Measurements from ENCODE around the gene PTPRD. TPM values are rescaled to one million over a fixed set of nuclear protein-coding genes. Genes with fewer than 3 reads are reported as not detected.
"Not testable (repeated sequence)": the region's sequence is repeated elsewhere in the genome, so short reads cannot be mapped to it uniquely, and the experiment has no call there.

PTPRD gene
- total and polyA plus RNA-seq, 9 donors = 45.2 to 104 (median 80.0) TPM

DNA sequence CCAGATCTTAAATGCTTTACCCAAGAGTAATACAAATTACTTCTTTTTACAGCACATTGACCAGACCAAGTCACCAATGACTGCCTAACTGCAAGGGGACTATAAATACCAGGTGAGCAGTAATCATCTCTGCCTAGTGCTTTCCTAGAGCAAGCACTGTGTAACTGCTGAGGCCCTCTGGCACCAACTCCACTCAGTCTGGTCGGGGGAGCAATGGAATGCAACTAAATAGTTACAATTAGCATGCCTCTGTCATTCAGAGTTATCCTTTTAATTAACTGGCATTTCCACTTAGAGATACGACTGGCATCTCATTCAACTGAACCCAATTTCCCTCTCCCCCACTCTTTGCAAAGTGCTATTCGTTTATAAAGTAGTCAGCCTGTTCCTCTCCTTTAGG lies 1504.2 kb downstream of the PTPRD start:
- Histone ChIP-seq H3K4me1 (ENCODE audit: control insufficient read depth, insufficient read depth, low read length) (no peaks in the 10 kb centered on the region), H3K27ac (ENCODE audit: low read length) (no peak overlapping the region), H3K4me3 (ENCODE audit: low read length) (no peak overlapping the region), H3K27me3 (ENCODE audit: control insufficient read depth, insufficient read depth, low read length) (no peaks in the 10 kb centered on the region), H3K36me3 (ENCODE audit: control insufficient read depth, insufficient read depth, low read length) (no peaks in the 10 kb centered on the region), H3K9me3 (replicated peaks; ENCODE audit: control insufficient read depth, low read depth, low read length) (no peaks in the 10 kb centered on the region)
- WGBS (ENCODE audit: insufficient coverage) = 10% methylated on average over 1 of the region's 3 CpGs
- DNase-seq = no peak

DNA sequence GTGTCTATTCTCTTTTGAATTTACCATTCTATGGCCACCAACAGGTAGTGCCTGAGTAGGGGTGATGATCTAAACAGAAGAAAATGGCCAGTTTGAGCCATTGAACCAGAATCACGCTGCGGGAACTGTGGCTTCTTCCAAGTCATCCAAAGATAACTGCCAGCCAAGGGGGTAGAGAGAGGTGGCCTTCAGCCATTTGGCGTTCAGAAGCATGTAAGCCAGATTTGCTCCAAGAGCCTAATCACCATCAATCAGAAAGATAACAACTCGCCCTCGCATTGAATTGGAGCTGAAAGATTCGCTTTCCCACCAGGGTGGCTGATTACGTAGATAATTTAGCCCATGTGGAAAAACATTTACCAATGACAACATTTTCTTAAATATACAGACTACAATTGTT lies 1510.5 kb downstream of the PTPRD start:
- Histone ChIP-seq H3K4me3 (ENCODE audit: low read length) (no peak overlapping the region), H3K36me3 (ENCODE audit: control insufficient read depth, insufficient read depth, low read length) (no peaks in the 10 kb centered on the region), H3K9me3 (replicated peaks; ENCODE audit: control insufficient read depth, low read depth, low read length) (no peaks in the 10 kb centered on the region), H3K4me1 (ENCODE audit: control insufficient read depth, insufficient read depth, low read length) (no peaks in the 10 kb centered on the region), H3K27ac (ENCODE audit: low read length) (no peak overlapping the region), H3K27me3 (ENCODE audit: control insufficient read depth, insufficient read depth, low read length) (no peaks in the 10 kb centered on the region)
- no peak for DNase-seq
- WGBS (ENCODE audit: insufficient coverage) = no CpG with 5 or more reads among the region's 7 CpGs

GRCh38 chr9:9100070-9100469 lies 1512.7 kb downstream of the PTPRD start:
- Histone ChIP-seq H3K27me3 (ENCODE audit: control insufficient read depth, insufficient read depth, low read length) (no peaks in the 10 kb centered on the region), H3K4me3 (ENCODE audit: low read length) (no peak overlapping the region), H3K36me3 (ENCODE audit: control insufficient read depth, insufficient read depth, low read length) (no peaks in the 10 kb centered on the region), H3K9me3 (replicated peaks; ENCODE audit: control insufficient read depth, low read depth, low read length) (no peaks in the 10 kb centered on the region), H3K4me1 (ENCODE audit: control insufficient read depth, insufficient read depth, low read length) (no peaks in the 10 kb centered on the region), H3K27ac (ENCODE audit: low read length) (no peak overlapping the region)
- DNase-seq = no peak

DNA sequence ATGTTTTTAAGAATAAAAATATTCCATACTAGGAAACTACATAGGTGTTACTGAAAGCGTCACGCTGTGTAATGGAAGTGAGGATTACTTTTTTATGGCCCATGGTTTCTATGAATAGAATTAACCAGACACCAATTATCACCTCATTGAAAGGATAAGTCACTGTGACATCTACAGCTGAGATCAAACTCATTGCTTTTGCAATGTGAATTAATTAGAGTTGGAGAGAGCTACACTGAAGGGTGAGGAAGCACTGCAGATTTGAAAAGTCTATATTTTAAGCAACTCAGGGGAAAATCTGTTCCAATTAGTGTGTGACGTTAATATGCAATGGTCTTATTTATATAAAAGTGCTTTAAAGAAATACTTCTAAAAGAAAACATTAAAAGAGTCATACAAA lies 1513.2 kb downstream of the PTPRD start:
- Histone ChIP-seq H3K36me3 (ENCODE audit: control insufficient read depth, insufficient read depth, low read length) (no peaks in the 10 kb centered on the region), H3K4me1 (ENCODE audit: control insufficient read depth, insufficient read depth, low read length) (no peaks in the 10 kb centered on the region), H3K27me3 (ENCODE audit: control insufficient read depth, insufficient read depth, low read length) (no peaks in the 10 kb centered on the region), H3K4me3 (ENCODE audit: low read length) (no peak overlapping the region), H3K9me3 (replicated peaks; ENCODE audit: control insufficient read depth, low read depth, low read length) (no peaks in the 10 kb centered on the region), H3K27ac (ENCODE audit: low read length) (no peak overlapping the region)
- DNase-seq = no peak
- no CpG with 5 or more reads among the region's 3 CpGs for WGBS (ENCODE audit: insufficient coverage)

- H3K4me1 ChIP-seq (ENCODE audit: control insufficient read depth, insufficient read depth, low read length); DNase-seq; H3K27ac ChIP-seq (ENCODE audit: low read length); H3K27me3 ChIP-seq (ENCODE audit: control insufficient read depth, insufficient read depth, low read length); H3K9me3 ChIP-seq (replicated peaks; ENCODE audit: control insufficient read depth, low read depth, low read length); H3K4me3 ChIP-seq (ENCODE audit: low read length); H3K36me3 ChIP-seq (ENCODE audit: control insufficient read depth, insufficient read depth, low read length): not testable (repeated sequence)
- WGBS (ENCODE audit: insufficient coverage) = no CpG with 5 or more reads among the region's 6 CpGs
Observed at GRCh38 chr9:9097254-9097653, 1515.5 kb downstream of the PTPRD start.

DNA sequence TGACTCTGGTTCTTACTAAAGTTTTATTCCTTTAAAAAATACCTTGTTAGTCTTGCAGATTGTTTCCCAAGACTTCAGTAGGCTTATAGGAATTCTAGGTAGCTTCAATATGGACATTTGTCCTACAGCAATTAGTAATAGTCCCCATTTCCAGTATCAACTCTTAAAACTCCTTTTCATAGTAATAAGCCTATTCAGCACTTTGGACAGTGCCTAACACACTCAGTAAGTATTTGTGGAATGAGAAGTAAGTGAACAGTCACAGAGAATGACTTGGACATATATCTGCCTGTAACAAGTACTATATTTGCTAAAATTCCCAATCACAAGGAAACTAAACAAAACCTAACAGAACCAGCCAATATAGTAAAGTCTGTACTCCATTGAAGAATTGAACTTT lies 1521.4 kb downstream of the PTPRD start:
- peak; percentile 42 for DNase-seq

GRCh38 chr9:9079473-9079872 lies 1533.3 kb downstream of the PTPRD start:
- Histone ChIP-seq H3K4me1 (ENCODE audit: control insufficient read depth, insufficient read depth, low read length) (no peaks in the 10 kb centered on the region), H3K9me3 (replicated peaks; ENCODE audit: control insufficient read depth, low read depth, low read length) (peaks cover 3% of the 10 kb centered on the region), H3K27ac (ENCODE audit: low read length) (no peak overlapping the region), H3K27me3 (ENCODE audit: control insufficient read depth, insufficient read depth, low read length) (no peaks in the 10 kb centered on the region), H3K4me3 (ENCODE audit: low read length) (no peak overlapping the region), H3K36me3 (ENCODE audit: control insufficient read depth, insufficient read depth, low read length) (no peaks in the 10 kb centered on the region)
- WGBS (ENCODE audit: insufficient coverage) = 0% methylated on average over 1 of the region's 2 CpGs
- peak; percentile 2 for DNase-seq

More for the DNA sequence above, 1521.4 kb downstream of the PTPRD start:
- Histone ChIP-seq H3K4me1 (ENCODE audit: control insufficient read depth, insufficient read depth, low read length) (no peaks in the 10 kb centered on the region), H3K9me3 (replicated peaks; ENCODE audit: control insufficient read depth, low read depth, low read length) (no peaks in the 10 kb centered on the region), H3K27ac (ENCODE audit: low read length) (no peak overlapping the region), H3K36me3 (ENCODE audit: control insufficient read depth, insufficient read depth, low read length) (no peaks in the 10 kb centered on the region), H3K27me3 (ENCODE audit: control insufficient read depth, insufficient read depth, low read length) (no peaks in the 10 kb centered on the region), H3K4me3 (ENCODE audit: low read length) (no peak overlapping the region)

DNA sequence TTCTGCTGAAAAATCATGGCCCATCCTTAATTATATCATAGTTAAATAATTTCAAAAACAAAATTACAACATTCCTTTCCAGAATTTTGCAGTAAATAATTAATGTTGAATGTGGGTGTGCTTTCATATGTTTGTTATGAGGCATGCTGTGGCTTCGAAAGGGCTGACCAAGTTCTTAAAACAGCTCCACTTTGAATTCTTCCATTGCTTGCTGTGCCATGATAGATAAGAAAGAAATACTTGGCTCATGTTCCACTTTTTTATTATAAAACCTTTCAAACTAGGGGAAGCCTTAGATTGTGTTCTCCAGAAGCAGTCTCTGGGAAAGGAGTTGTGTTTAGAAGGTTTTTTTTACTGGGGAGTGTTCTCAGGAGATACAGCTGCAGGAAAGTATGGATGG lies 1534.5 kb downstream of the PTPRD start:
- no peak for DNase-seq
- no peak overlapping the region for H3K4me3 ChIP-seq (ENCODE audit: low read length)
- no peak overlapping the region for H3K27ac ChIP-seq (ENCODE audit: low read length)
- no CpG with 5 or more reads among the region's 1 CpG for WGBS (ENCODE audit: insufficient coverage)
- H3K36me3 ChIP-seq (ENCODE audit: control insufficient read depth, insufficient read depth, low read length) = no peaks in the 10 kb centered on the region
- H3K27me3 ChIP-seq (ENCODE audit: control insufficient read depth, insufficient read depth, low read length) = no peaks in the 10 kb centered on the region
- peaks cover 3% of the 10 kb centered on the region for H3K9me3 ChIP-seq (replicated peaks; ENCODE audit: control insufficient read depth, low read depth, low read length)
- H3K4me1 ChIP-seq (ENCODE audit: control insufficient read depth, insufficient read depth, low read length) = no peaks in the 10 kb centered on the region

- H3K9me3 ChIP-seq (replicated peaks; ENCODE audit: control insufficient read depth, low read depth, low read length) = no peaks in the 10 kb centered on the region
- WGBS (ENCODE audit: insufficient coverage) = 0% methylated on average over 1 of the region's 2 CpGs
- DNase-seq = no peak
- H3K36me3 ChIP-seq (ENCODE audit: control insufficient read depth, insufficient read depth, low read length) = no peaks in the 10 kb centered on the region
- no peaks in the 10 kb centered on the region for H3K27me3 ChIP-seq (ENCODE audit: control insufficient read depth, insufficient read depth, low read length)
- H3K27ac ChIP-seq (ENCODE audit: low read length) = no peak overlapping the region
- no peak overlapping the region for H3K4me3 ChIP-seq (ENCODE audit: low read length)
- no peaks in the 10 kb centered on the region for H3K4me1 ChIP-seq (ENCODE audit: control insufficient read depth, insufficient read depth, low read length)
Observed at GRCh38 chr9:9061627-9062026, 1551.2 kb downstream of the PTPRD start.

GRCh38 chr9:9054354-9054992 lies 1558.3 kb downstream of the PTPRD start:
- H3K27ac ChIP-seq (ENCODE audit: low read length) = no peak overlapping the region
- H3K4me1 ChIP-seq (ENCODE audit: control insufficient read depth, insufficient read depth, low read length) = no peaks in the 10 kb centered on the region
- WGBS (ENCODE audit: insufficient coverage) = no CpG with 5 or more reads among the region's 3 CpGs
- no peaks in the 10 kb centered on the region for H3K9me3 ChIP-seq (replicated peaks; ENCODE audit: control insufficient read depth, low read depth, low read length)
- no peak overlapping the region for H3K4me3 ChIP-seq (ENCODE audit: low read length)
- H3K36me3 ChIP-seq (ENCODE audit: control insufficient read depth, insufficient read depth, low read length) = no peaks in the 10 kb centered on the region
- DNase-seq = no peak
- H3K27me3 ChIP-seq (ENCODE audit: control insufficient read depth, insufficient read depth, low read length) = no peaks in the 10 kb centered on the region

- Histone ChIP-seq H3K9me3 (replicated peaks; ENCODE audit: control insufficient read depth, low read depth, low read length) (no peaks in the 10 kb centered on the region), H3K36me3 (ENCODE audit: control insufficient read depth, insufficient read depth, low read length) (no peaks in the 10 kb centered on the region), H3K27me3 (ENCODE audit: control insufficient read depth, insufficient read depth, low read length) (no peaks in the 10 kb centered on the region), H3K27ac (ENCODE audit: low read length) (no peak overlapping the region), H3K4me1 (ENCODE audit: control insufficient read depth, insufficient read depth, low read length) (no peaks in the 10 kb centered on the region), H3K4me3 (ENCODE audit: low read length) (no peak overlapping the region)
- WGBS (ENCODE audit: insufficient coverage) = no CpG with 5 or more reads among the region's 2 CpGs
- DNase-seq = peak; percentile 33
Observed at GRCh38 chr9:9045572-9045971, 1567.2 kb downstream of the PTPRD start.
